GM12878 (cell line): Measurements from ENCODE around the gene SLC37A1. TPM values are rescaled to one million over a fixed set of nuclear protein-coding genes. Genes with fewer than 3 reads are reported as not detected.
A peak's percentile ranks its signal among the peaks of the same experiment; 100 is the strongest.

Experiments used
- CEBPB ChIP-seq, 2 experiments: fragments of 150-350 bp in 1 of 2; IDR thresholded peaks; 2 replicates each; pipeline ENCODE4 v1.6.1; 2012 to 2014; ENCODE audit warnings: low read depth in 2 of 2, low read length in 2 of 2, borderline replicate concordance in 1 of 2, inconsistent platforms in 1 of 2
- FOS ChIP-seq: IDR thresholded peaks from 3 replicates; pipeline ENCODE4 v1.6.1; 2011; ENCODE audit warnings: borderline replicate concordance; ENCODE audit not compliant: insufficient read length; ENCODE audit errors: extremely low read depth
- FOXK2 ChIP-seq: fragments of 450-650 bp; IDR thresholded peaks from 2 replicates; pipeline ENCODE4 v1.6.1; 2017; ENCODE audit warnings: mild to moderate bottlenecking, moderate library complexity
- HDAC6 ChIP-seq: fragments of 200-600 bp; sonication (generic); IDR thresholded peaks from one replicate; pipeline ENCODE4 v1.8.0; 2017; ENCODE audit warnings: antibody characterized with exemption; ENCODE audit not compliant: unreplicated experiment
- HDGF ChIP-seq: fragments of 450-650 bp; IDR thresholded peaks from 2 replicates; pipeline ENCODE4 v1.6.1; 2016; ENCODE audit warnings: antibody characterized with exemption
- IRF4 ChIP-seq: IDR thresholded peaks from 2 replicates; pipeline ENCODE4 v1.6.1; 2011; ENCODE audit warnings: low read depth, low read length
- MTA3 ChIP-seq: IDR thresholded peaks from 2 replicates; pipeline ENCODE4 v1.6.1; 2012; ENCODE audit warnings: low read length, inconsistent platforms, borderline replicate concordance
- NBN ChIP-seq: fragments of 450-650 bp; IDR thresholded peaks from 2 replicates; pipeline ENCODE4 v1.6.1; 2016
- RUNX3 ChIP-seq: IDR thresholded peaks from 2 replicates; pipeline ENCODE4 v1.6.1; 2012; ENCODE audit warnings: low read length, inconsistent platforms
- SMAD1 ChIP-seq: fragments of 450-650 bp; IDR thresholded peaks from 2 replicates; pipeline ENCODE4 v1.6.1; 2018; ENCODE audit warnings: mild to moderate bottlenecking, low read depth; ENCODE audit not compliant: partially characterized antibody
- SMARCA5 ChIP-seq: fragments of 450-650 bp; IDR thresholded peaks from 2 replicates; pipeline ENCODE4 v1.6.1; 2017; ENCODE audit warnings: mild to moderate bottlenecking
- SP1 ChIP-seq: IDR thresholded peaks from one replicate; pipeline ENCODE4 v1.6.1; 2011; ENCODE audit warnings: low read depth, low read length
- SPI1 ChIP-seq: IDR thresholded peaks from 2 replicates; pipeline ENCODE4 v1.6.1; 2011; ENCODE audit warnings: low read depth, mild to moderate bottlenecking, low read length, moderate library complexity, borderline replicate concordance; ENCODE audit not compliant: insufficient read depth
- ZBED1 ChIP-seq: IDR thresholded peaks from 2 replicates; pipeline ENCODE4 v1.6.1; 2016; ENCODE audit warnings: borderline replicate concordance
- ZNF217 ChIP-seq: fragments of 450-650 bp; IDR thresholded peaks from 2 replicates; pipeline ENCODE4 v1.6.1; 2017; ENCODE audit warnings: antibody characterized with exemption, mild to moderate bottlenecking
- ZNF274 ChIP-seq: IDR thresholded peaks from one replicate; pipeline ENCODE4 v1.8.0; 2011; ENCODE audit not compliant: insufficient read length, insufficient read depth
- ZZZ3 ChIP-seq: IDR thresholded peaks from 2 replicates; pipeline ENCODE4 v1.6.1; 2011; ENCODE audit warnings: low read depth; ENCODE audit not compliant: control insufficient read depth, insufficient read length
- polyA plus RNA-seq, 11 experiments: library from polyadenylated mRNA; depleted of rRNA in 4 of 11; unstranded in 6 of 11; stranded (reverse) in 5 of 11; fragments of >200 nt; fragmentation: Nextera tagmentation in 4 of 11; fragmentation: Illumina TruSeq in 1 of 11; extraction: Ambion mirVana in 4 of 11; extraction: Trizol in 1 of 11; gene quantifications; 1 replicate in 1 of 11; 2 replicates in 10 of 11; pipeline versions ENCODE4 v1.2.1 to v1.2.3, GENCODE V29; 2011 to 2016; ENCODE audit warnings: inconsistent platforms in 2 of 11, missing spikeins in 2 of 11, low read depth in 1 of 11
- total RNA-seq, 4 experiments: library from RNA; depleted of rRNA in 3 of 4; stranded (reverse); fragments of >200 nt in 3 of 4; fragmentation: Illumina TruSeq in 1 of 4; extraction: Trizol in 1 of 4; gene quantifications; 2 replicates each; pipeline versions ENCODE4 v1.2.1 to v1.2.3, GENCODE V29; 2013 to 2021
- TF ChIP-seq, protein P1 (sequence below): fragments of 450-650 bp; IDR thresholded peaks from 2 replicates; pipeline ENCODE4 v1.6.1; 2017; ENCODE audit warnings: mild to moderate bottlenecking, moderate library complexity
- TF ChIP-seq, protein P2 (sequence below): fragments of 150-350 bp; IDR thresholded peaks from 2 replicates; pipeline ENCODE4 v1.6.1; 2016; ENCODE audit warnings: low read depth, low read length
- TF ChIP-seq, protein P3 (sequence below): fragments of 450-650 bp; IDR thresholded peaks from 2 replicates; pipeline ENCODE4 v1.6.1; 2016; ENCODE audit warnings: mild to moderate bottlenecking
- TF ChIP-seq, protein P4 (sequence below): fragments of 450-650 bp; IDR thresholded peaks from 2 replicates; pipeline ENCODE4 v1.6.1; 2017; ENCODE audit warnings: low read depth, mild to moderate bottlenecking, moderate library complexity

Gene SLC37A1
- total and polyA plus RNA-seq, 10 of the 15 experiments (the other 5 are each of a cell fraction or from before 2014, with no cell fraction given), result 1.1 to 35.5 (median 24.4) TPM

DNA sequence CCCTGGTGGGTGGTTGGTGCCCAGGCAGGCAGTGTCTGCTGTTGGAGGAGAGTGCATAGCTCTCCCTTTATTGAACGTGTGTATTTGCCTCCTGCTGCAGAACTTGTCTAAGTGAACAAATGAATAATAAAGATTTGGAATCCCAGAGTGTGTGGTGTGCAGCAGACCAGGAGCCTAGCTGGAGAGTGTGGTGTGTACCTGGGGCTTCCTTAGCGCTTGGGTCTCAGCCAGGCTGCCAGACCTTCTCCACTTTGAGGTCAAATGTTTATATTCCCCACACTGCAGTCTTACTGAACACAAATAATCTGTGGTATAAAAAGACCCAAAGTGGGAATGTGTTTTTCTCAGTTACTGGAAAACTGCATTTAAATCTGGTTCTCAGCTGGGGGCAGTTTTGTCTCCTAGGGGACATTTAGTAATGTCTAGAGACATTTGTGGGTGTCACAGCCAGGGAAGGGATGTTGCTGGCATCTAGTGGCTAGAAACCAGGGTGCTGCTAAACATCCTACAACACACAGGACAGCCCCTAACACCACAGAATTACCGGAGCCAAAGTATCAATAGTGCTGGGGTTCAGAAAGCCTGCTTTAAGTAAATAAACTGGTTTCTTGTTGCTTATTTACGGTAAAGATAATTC lies 23.6 kb downstream of the SLC37A1 start (continued):
- TF ChIP-seq, protein P1, sequence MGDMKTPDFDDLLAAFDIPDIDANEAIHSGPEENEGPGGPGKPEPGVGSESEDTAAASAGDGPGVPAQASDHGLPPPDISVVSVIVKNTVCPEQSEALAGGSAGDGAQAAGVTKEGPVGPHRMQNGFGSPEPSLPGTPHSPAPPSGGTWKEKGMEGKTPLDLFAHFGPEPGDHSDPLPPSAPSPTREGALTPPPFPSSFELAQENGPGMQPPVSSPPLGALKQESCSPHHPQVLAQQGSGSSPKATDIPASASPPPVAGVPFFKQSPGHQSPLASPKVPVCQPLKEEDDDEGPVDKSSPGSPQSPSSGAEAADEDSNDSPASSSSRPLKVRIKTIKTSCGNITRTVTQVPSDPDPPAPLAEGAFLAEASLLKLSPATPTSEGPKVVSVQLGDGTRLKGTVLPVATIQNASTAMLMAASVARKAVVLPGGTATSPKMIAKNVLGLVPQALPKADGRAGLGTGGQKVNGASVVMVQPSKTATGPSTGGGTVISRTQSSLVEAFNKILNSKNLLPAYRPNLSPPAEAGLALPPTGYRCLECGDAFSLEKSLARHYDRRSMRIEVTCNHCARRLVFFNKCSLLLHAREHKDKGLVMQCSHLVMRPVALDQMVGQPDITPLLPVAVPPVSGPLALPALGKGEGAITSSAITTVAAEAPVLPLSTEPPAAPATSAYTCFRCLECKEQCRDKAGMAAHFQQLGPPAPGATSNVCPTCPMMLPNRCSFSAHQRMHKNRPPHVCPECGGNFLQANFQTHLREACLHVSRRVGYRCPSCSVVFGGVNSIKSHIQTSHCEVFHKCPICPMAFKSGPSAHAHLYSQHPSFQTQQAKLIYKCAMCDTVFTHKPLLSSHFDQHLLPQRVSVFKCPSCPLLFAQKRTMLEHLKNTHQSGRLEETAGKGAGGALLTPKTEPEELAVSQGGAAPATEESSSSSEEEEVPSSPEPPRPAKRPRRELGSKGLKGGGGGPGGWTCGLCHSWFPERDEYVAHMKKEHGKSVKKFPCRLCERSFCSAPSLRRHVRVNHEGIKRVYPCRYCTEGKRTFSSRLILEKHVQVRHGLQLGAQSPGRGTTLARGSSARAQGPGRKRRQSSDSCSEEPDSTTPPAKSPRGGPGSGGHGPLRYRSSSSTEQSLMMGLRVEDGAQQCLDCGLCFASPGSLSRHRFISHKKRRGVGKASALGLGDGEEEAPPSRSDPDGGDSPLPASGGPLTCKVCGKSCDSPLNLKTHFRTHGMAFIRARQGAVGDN, result no peak
- no peak for TF ChIP-seq FOXK2
- no peak for TF ChIP-seq FOS
- TF ChIP-seq NBN, result no peak
- TF ChIP-seq CEBPB (IDR thresholded peaks at IDR 0.05; ENCODE audit: borderline replicate concordance in 1 of 2, low read depth in 2 of 2, low read length in 2 of 2), result no peak
- no peak for TF ChIP-seq RUNX3
- TF ChIP-seq HDAC6, result no peak
- TF ChIP-seq ZZZ3, result no peak
- no peak for TF ChIP-seq SP1
- TF ChIP-seq, protein P2, sequence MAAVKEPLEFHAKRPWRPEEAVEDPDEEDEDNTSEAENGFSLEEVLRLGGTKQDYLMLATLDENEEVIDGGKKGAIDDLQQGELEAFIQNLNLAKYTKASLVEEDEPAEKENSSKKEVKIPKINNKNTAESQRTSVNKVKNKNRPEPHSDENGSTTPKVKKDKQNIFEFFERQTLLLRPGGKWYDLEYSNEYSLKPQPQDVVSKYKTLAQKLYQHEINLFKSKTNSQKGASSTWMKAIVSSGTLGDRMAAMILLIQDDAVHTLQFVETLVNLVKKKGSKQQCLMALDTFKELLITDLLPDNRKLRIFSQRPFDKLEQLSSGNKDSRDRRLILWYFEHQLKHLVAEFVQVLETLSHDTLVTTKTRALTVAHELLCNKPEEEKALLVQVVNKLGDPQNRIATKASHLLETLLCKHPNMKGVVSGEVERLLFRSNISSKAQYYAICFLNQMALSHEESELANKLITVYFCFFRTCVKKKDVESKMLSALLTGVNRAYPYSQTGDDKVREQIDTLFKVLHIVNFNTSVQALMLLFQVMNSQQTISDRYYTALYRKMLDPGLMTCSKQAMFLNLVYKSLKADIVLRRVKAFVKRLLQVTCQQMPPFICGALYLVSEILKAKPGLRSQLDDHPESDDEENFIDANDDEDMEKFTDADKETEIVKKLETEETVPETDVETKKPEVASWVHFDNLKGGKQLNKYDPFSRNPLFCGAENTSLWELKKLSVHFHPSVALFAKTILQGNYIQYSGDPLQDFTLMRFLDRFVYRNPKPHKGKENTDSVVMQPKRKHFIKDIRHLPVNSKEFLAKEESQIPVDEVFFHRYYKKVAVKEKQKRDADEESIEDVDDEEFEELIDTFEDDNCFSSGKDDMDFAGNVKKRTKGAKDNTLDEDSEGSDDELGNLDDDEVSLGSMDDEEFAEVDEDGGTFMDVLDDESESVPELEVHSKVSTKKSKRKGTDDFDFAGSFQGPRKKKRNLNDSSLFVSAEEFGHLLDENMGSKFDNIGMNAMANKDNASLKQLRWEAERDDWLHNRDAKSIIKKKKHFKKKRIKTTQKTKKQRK, result no peak
- TF ChIP-seq ZNF217, result no peak
- TF ChIP-seq, protein P3, sequence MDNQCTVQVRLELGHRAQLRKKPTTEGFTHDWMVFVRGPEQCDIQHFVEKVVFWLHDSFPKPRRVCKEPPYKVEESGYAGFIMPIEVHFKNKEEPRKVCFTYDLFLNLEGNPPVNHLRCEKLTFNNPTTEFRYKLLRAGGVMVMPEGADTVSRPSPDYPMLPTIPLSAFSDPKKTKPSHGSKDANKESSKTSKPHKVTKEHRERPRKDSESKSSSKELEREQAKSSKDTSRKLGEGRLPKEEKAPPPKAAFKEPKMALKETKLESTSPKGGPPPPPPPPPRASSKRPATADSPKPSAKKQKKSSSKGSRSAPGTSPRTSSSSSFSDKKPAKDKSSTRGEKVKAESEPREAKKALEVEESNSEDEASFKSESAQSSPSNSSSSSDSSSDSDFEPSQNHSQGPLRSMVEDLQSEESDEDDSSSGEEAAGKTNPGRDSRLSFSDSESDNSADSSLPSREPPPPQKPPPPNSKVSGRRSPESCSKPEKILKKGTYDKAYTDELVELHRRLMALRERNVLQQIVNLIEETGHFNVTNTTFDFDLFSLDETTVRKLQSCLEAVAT, result no peak
- no peak for TF ChIP-seq ZNF274
- TF ChIP-seq IRF4, result no peak
- peak; percentile 50; the same call in 1 of the 2 replicates for TF ChIP-seq SMARCA5
- no peak for TF ChIP-seq MTA3
- no peak for TF ChIP-seq SPI1
- TF ChIP-seq SMAD1, result no peak
- no peak for TF ChIP-seq ZBED1
- TF ChIP-seq, protein P4, sequence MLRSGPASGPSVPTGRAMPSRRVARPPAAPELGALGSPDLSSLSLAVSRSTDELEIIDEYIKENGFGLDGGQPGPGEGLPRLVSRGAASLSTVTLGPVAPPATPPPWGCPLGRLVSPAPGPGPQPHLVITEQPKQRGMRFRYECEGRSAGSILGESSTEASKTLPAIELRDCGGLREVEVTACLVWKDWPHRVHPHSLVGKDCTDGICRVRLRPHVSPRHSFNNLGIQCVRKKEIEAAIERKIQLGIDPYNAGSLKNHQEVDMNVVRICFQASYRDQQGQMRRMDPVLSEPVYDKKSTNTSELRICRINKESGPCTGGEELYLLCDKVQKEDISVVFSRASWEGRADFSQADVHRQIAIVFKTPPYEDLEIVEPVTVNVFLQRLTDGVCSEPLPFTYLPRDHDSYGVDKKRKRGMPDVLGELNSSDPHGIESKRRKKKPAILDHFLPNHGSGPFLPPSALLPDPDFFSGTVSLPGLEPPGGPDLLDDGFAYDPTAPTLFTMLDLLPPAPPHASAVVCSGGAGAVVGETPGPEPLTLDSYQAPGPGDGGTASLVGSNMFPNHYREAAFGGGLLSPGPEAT, result 0 out of 2 replicates have a peak, but pooled peaks have one; percentile 45
- TF ChIP-seq HDGF, result no peak
